H9 (cell line): ENCODE data around the gene COASY. TPM values are rescaled to one million over a fixed set of nuclear protein-coding genes. Genes with fewer than 3 reads are reported as not detected.

Experiments
- DNase-seq: peaks from one replicate; pipeline ENCODE4 v3.0.0-alpha.2; 2017
- H2AFZ ChIP-seq: one replicate; pipeline ENCODE4 v1.6.1; 2013; ENCODE audit warnings: mild to moderate bottlenecking, low read length, control low read depth, moderate library complexity
- H2AK5ac ChIP-seq: 2 replicates; pipeline ENCODE4 v1.6.1; 2013; ENCODE audit warnings: low read length, control low read depth, mixed read lengths; ENCODE audit not compliant: insufficient read length
- H2BK120ac ChIP-seq: one replicate; pipeline ENCODE4 v1.6.1; 2013; ENCODE audit warnings: low read depth, mild to moderate bottlenecking, low read length, control low read depth, inconsistent platforms; ENCODE audit not compliant: poor library complexity, severe bottlenecking
- H2BK12ac ChIP-seq: 2 replicates; pipeline ENCODE4 v1.6.1; 2013; ENCODE audit warnings: low read length, control low read depth, mixed read lengths, low read depth; ENCODE audit not compliant: insufficient read length
- H2BK15ac ChIP-seq: 2 replicates; pipeline ENCODE4 v1.6.1; 2013; ENCODE audit warnings: low read depth, low read length, control low read depth
- H2BK20ac ChIP-seq: one replicate; pipeline ENCODE4 v1.6.1; 2013; ENCODE audit warnings: low read depth, mild to moderate bottlenecking, low read length, control low read depth, inconsistent platforms; ENCODE audit not compliant: poor library complexity, severe bottlenecking
- H2BK5ac ChIP-seq: 2 replicates; pipeline ENCODE4 v1.6.1; 2013; ENCODE audit warnings: low read length, control low read depth, mixed read lengths; ENCODE audit not compliant: insufficient read length
- H3K14ac ChIP-seq: 2 replicates; pipeline ENCODE4 v1.6.1; 2013; ENCODE audit warnings: low read length, control low read depth; ENCODE audit not compliant: insufficient read depth
- H3K18ac ChIP-seq: 2 replicates; pipeline ENCODE4 v1.6.1; 2013; ENCODE audit warnings: low read depth, mild to moderate bottlenecking, mixed read lengths, low read length, control low read depth; ENCODE audit not compliant: insufficient read length
- H3K23ac ChIP-seq: 2 replicates; pipeline ENCODE4 v1.6.1; 2013; ENCODE audit warnings: low read length, control low read depth, mixed read lengths, low read depth; ENCODE audit not compliant: insufficient read length
- H3K23me2 ChIP-seq: 2 replicates; pipeline ENCODE4 v1.6.1; 2013; ENCODE audit warnings: low read depth, mild to moderate bottlenecking, mixed read lengths, low read length, control low read depth; ENCODE audit not compliant: insufficient read length, poor library complexity, severe bottlenecking
- H3K27ac ChIP-seq: 2 replicates; pipeline ENCODE4 v1.5.1; 2013; ENCODE audit warnings: low read length, control low read depth, mixed read lengths, low read depth; ENCODE audit not compliant: insufficient read length
- H3K27me3 ChIP-seq: 2 replicates; pipeline ENCODE4 v1.6.1; 2013; ENCODE audit warnings: low read length, control low read depth, inconsistent platforms; ENCODE audit not compliant: insufficient read depth
- H3K4ac ChIP-seq: 2 replicates; pipeline ENCODE4 v1.6.1; 2013; ENCODE audit warnings: low read depth, mild to moderate bottlenecking, control low read depth, inconsistent platforms, low read length, moderate library complexity
- H3K4me1 ChIP-seq: 2 replicates; pipeline ENCODE4 v1.6.1; 2013; ENCODE audit warnings: low read length, control low read depth, inconsistent platforms; ENCODE audit not compliant: insufficient read depth
- H3K4me2 ChIP-seq: 2 replicates; pipeline ENCODE4 v1.6.1; 2013; ENCODE audit warnings: low read length, control low read depth, mixed read lengths; ENCODE audit not compliant: insufficient read length, insufficient read depth
- H3K56ac ChIP-seq: 2 replicates; pipeline ENCODE4 v1.6.1; 2013; ENCODE audit warnings: low read depth, mild to moderate bottlenecking, mixed read lengths, low read length, control low read depth; ENCODE audit not compliant: insufficient read length
- H3K79me1 ChIP-seq: 2 replicates; pipeline ENCODE4 v1.6.1; 2013; ENCODE audit warnings: low read depth, mild to moderate bottlenecking, moderate library complexity, low read length, control low read depth, inconsistent platforms; ENCODE audit not compliant: insufficient read depth, poor library complexity, severe bottlenecking
- H3K79me2 ChIP-seq: 2 replicates; pipeline ENCODE4 v1.6.1; 2013; ENCODE audit warnings: low read length, control low read depth, inconsistent platforms; ENCODE audit not compliant: insufficient read depth
- H3K9ac ChIP-seq: 2 replicates; pipeline ENCODE4 v1.6.1; 2013; ENCODE audit warnings: low read length, control low read depth, mixed read lengths; ENCODE audit not compliant: insufficient read length; ENCODE audit errors: extremely low read depth
- H3K9me3 ChIP-seq: one replicate; pipeline ENCODE4 v1.6.1; 2013; ENCODE audit warnings: low read depth, low read length, inconsistent platforms; ENCODE audit not compliant: control insufficient read depth
- H3T11ph ChIP-seq: one replicate; pipeline ENCODE4 v1.6.1; 2013; ENCODE audit warnings: mild to moderate bottlenecking, low read length, control low read depth, inconsistent platforms
- H4K20me1 ChIP-seq: one replicate; pipeline ENCODE4 v1.6.1; 2013; ENCODE audit not compliant: control insufficient read depth, insufficient read length, insufficient read depth
- H4K5ac ChIP-seq: 2 replicates; pipeline ENCODE4 v1.6.1; 2013; ENCODE audit warnings: low read depth, mild to moderate bottlenecking, mixed read lengths, low read length, control low read depth; ENCODE audit not compliant: insufficient read length
- H4K8ac ChIP-seq: replicated peaks from 2 replicates; pipeline ENCODE4 v1.6.1; 2013; ENCODE audit warnings: low read length, control low read depth, mixed read lengths, low read depth; ENCODE audit not compliant: insufficient read length
- H4K91ac ChIP-seq: 2 replicates; pipeline ENCODE4 v1.6.1; 2013; ENCODE audit warnings: low read depth, mild to moderate bottlenecking, moderate library complexity, mixed read lengths, low read length, control low read depth; ENCODE audit not compliant: insufficient read length
- H3K27ac Mint-ChIP-seq, 3 experiments: 2 replicates in 2 of 3; 3 replicates in 1 of 3; pipeline ENCODE4 v1.8.0; 2020 to 2021; ENCODE audit warnings: mixed read lengths in 3 of 3, mild to moderate bottlenecking in 1 of 3, moderate library complexity in 1 of 3
- H3K27me3 Mint-ChIP-seq: 2 replicates; pipeline ENCODE4 v1.8.0; 2021; ENCODE audit warnings: low read depth, mild to moderate bottlenecking, moderate library complexity, mixed read lengths
- H3K36me3 Mint-ChIP-seq, 3 experiments: 2 replicates in 2 of 3; 3 replicates in 1 of 3; pipeline ENCODE4 v1.8.0; 2020 to 2021; ENCODE audit warnings: low read depth in 3 of 3, mixed read lengths in 3 of 3; ENCODE audit not compliant: insufficient read depth in 1 of 3
- H3K4me1 Mint-ChIP-seq, 2 experiments: 2 replicates each; pipeline ENCODE4 v1.8.0; 2020; ENCODE audit warnings: mixed read lengths in 2 of 2
- H3K4me3 Mint-ChIP-seq, 2 experiments: 2 replicates in 1 of 2; 3 replicates in 1 of 2; pipeline ENCODE4 v1.8.0; 2020 to 2021; ENCODE audit warnings: mild to moderate bottlenecking in 2 of 2, mixed read lengths in 2 of 2, moderate library complexity in 1 of 2
- H3K9me3 Mint-ChIP-seq, 2 experiments: 2 replicates in 1 of 2; 3 replicates in 1 of 2; pipeline ENCODE4 v1.8.0; 2020; ENCODE audit warnings: mild to moderate bottlenecking in 2 of 2, mixed read lengths in 2 of 2, moderate library complexity in 1 of 2
- CTCF ChIP-seq: fragments of 200-600 bp; sonication (generic); conservative IDR thresholded peaks from 3 replicates; pipeline ENCODE4 v1.8.0; 2021; ENCODE audit warnings: antibody characterized with exemption, mild to moderate bottlenecking
- WGBS: extraction: QIAGEN DNeasy Blood & Tissue Kit; methylation state at CpG from one replicate; pipeline ENCODE4 v1.1.7; 2013; ENCODE audit warnings: missing lambda C conversion rate, low lambda C conversion rate, mixed read lengths; ENCODE audit not compliant: insufficient read length; ENCODE audit errors: extremely low coverage; 5-methylcytosine and 5-hydroxymethylcytosine counted together
- total RNA-seq: library from RNA; stranded (reverse); gene quantifications from 2 replicates; pipeline ENCODE4 v1.2.1, GENCODE V29; 2021

COASY gene
- total RNA-seq, 1 experiment from 2014 or later: 84.1 TPM

GRCh38 chr17:42530952-42531454 is 30.9 kb upstream of the COASY start:
- H3K23ac ChIP-seq: no peak overlapping the region
- no peak overlapping the region for H2AK5ac ChIP-seq
- TF ChIP-seq CTCF: no peak
- H4K5ac ChIP-seq: no peak overlapping the region
- no peak overlapping the region for H2AFZ ChIP-seq
- H2BK120ac ChIP-seq: no peak overlapping the region
- H4K20me1 ChIP-seq: no peaks in the 10 kb centered on the region
- no peak overlapping the region for H2BK5ac ChIP-seq
- no peak overlapping the region for H2BK15ac ChIP-seq
- no peak for DNase-seq
- Mint-ChIP-seq H3K4me1 (peaks cover 8 to 15% of the 10 kb centered on the region in 2 experiments), H3K9me3 (0 out of 5 replicates have a peak, but pooled peaks cover 0 to 3% of the 10 kb centered on the region in 2 experiments), H3K27ac (no peak overlapping the region), H3K4me3 (peak overlapping the region in 1 of 2 experiments; percentile 46; a peak in 2 of 5 replicates), H3K27me3 (peaks cover 48% of the 10 kb centered on the region), H3K36me3 (no peaks in the 10 kb centered on the region; a peak in 2 of 7 replicates)
- no peaks in the 10 kb centered on the region for H3K79me2 ChIP-seq
- H3K4ac ChIP-seq: no peak overlapping the region
- H3K18ac ChIP-seq: no peak overlapping the region
- no peaks in the 10 kb centered on the region for H3K9me3 ChIP-seq
- H4K8ac ChIP-seq: no peak overlapping the region
- H3K23me2 ChIP-seq: peaks cover 3% of the 10 kb centered on the region
- no peaks in the 10 kb centered on the region for H3K4me1 ChIP-seq
- no peaks in the 10 kb centered on the region for H3K27me3 ChIP-seq
- H3K9ac ChIP-seq: no peak overlapping the region
- H4K91ac ChIP-seq: no peak overlapping the region
- no peak overlapping the region for H3K14ac ChIP-seq
- no peak overlapping the region for H3K4me2 ChIP-seq
- no CpG with 5 or more reads among the region's 2 CpGs for WGBS
- H3K56ac ChIP-seq: no peak overlapping the region
- H2BK20ac ChIP-seq: no peak overlapping the region
- H3K27ac ChIP-seq: no peak overlapping the region
- H3K79me1 ChIP-seq: no peaks in the 10 kb centered on the region
- no peak overlapping the region for H3T11ph ChIP-seq
- no peak overlapping the region for H2BK12ac ChIP-seq
